Stimulated activated CD4-positive, alpha-beta T cell treated with anti-CD3 and anti-CD28 coated beads, Interleukin-12 subunit alpha, Interleukin-12 subunit beta, amount 100 ng/mL, for 24 hours (primary cell): ENCODE results near the gene ANK2.

Experiments used
- DNase-seq, 2 experiments: peaks; one replicate each; pipeline ENCODE4 v3.0.0-alpha.2; 2020; ENCODE audit warnings: low read depth in 2 of 2

Gene ANK2

DNA sequence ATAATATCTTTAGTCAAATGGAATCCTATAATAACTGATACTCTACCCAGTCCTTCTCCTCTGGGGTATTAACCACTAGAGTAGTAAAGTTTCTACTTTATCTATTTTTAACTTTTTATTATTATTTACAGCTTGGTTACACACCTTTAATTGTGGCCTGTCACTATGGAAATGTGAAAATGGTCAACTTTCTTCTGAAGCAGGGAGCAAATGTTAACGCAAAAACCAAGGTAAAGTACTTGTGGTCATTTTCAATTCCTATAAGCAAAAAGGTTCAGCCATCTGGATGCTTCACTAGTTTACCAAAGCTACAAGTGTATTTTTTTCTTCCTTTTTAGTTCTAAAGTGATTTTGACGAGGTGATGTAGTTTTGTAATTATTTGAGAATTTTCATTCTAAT, 238.8 kb downstream of the ANK2 start:
- no peak for DNase-seq

DNA sequence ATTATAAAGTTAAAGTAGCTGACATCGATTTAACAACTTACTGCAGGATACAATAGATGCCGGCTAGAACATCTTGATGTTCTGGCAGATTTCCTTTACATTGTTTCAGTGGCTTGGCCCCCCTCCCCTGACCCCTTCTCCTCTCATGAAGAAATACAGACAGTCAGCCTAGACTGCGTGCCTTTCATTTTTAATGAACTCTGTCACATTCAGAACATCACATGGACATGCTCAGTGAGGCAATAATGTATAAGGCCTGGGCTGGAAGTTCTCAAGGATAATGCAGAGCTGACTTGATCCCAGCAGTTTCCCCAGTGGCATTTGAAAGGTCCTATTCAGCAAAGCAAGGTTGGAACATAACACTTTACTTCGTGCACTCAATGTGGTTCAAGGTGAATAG, 239.2 kb downstream of the ANK2 start:
- no peak for DNase-seq

DNA sequence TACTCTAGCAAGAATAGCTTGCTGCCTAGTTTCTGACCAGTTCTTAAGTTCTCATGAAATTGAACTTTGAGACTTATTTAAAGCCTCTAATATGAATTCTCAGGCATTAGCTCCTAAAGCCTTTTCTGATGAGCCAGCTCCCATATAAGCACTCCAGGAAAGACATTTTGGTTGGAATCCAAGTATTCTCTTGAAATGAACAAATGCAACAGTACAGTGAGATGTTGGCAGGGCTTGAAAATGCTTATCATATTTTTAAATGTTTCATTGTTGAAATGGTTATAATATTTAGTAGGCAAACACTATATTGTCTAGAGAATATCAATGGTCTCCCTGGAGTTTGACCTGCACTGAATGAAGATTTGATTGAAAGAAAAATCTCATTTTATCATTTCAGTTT, 240.3 kb downstream of the ANK2 start:
- no peak for DNase-seq

DNA sequence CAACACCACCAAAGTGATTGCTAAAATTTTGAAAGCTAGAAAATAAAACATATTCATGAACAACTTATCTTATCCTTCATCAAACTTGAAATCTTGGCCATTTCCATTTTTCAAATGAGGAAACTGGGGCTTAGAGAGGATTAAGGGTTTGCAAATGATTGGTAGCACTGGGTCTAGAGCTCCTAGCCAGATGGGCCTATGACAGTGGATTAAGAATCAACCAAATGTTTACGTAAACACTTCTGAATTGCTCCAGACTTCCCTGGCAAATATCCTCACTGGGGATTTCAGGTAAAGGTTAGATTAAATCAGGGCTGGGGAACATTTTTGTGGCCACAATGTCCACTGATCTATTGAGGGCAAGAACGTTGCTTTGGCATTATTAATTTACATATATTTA, 241.2 kb downstream of the ANK2 start:
- no peak for DNase-seq

DNA sequence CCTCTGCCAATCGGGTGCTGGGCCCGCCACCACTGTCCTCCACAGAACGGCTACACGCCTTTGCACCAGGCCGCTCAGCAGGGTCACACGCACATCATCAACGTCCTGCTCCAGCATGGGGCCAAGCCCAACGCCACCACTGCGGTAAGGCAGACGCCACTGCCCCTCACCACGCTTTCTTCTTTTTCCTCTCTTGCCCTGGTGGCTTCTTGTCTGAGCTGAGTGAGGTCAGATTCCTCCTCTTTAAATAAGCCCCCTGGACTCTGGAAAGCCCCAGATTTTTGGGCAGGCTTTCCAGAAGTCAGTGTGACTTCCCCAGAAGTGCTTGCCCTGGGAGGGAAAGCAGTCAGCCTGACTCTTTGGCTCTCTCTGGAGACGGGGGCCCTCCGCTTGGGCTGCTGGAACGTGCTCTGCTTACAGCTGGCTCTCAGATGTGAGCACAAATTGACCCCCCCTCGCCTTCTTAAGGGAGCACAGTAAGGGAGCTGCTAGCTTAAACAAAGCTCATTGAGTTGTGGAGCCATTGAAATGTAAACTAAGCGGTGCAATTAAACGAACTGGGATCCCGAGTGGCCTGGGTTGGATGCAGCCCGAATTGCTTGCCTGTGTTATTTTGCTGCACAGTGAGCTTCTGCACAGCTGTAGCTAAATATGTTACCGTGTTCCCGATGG, 243.1 kb downstream of the ANK2 start:
- DNase-seq, result no peak

DNA sequence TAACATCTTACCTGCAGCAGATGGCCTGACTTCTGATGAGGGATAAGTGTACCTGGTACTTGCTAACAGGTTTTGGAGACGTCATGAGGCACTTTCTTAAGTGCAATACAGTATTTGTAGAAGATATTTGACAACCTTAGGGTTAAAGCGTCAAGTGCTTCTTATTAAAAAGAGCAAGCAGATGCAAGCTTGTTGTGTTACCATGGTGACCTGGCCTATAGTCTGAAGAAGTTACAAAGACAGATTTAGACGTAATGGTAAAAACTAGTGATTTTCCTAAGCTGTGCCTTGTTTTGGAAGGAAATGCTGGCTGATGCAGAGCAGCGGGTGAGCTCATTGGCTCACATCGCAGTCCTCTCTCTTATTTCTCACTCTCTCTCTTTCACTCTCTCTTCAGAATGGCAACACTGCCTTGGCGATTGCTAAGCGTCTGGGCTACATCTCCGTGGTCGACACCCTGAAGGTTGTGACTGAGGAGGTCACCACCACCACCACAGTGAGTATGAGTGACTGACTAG, 243.6 kb downstream of the ANK2 start:
- no peak for DNase-seq

DNA sequence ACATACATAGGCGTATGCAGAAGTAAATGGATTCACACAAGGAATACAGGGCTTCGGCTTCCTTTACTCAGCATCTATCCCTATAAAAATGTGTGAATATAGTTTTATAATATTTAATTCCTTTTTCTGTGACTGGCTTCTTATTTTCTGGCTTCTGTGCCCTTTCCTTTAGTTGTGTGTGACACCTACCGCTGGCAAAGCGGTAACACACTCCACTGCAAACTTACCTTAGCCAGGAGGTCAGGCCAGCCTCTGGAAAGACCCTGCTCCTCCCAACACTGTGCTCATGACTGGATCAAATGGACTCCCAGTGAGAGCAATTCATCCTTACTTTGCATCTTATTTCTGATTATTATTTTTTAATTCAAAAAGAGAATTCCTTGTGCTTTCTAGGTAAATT, 244.2 kb downstream of the ANK2 start:
- no peak for DNase-seq

DNA sequence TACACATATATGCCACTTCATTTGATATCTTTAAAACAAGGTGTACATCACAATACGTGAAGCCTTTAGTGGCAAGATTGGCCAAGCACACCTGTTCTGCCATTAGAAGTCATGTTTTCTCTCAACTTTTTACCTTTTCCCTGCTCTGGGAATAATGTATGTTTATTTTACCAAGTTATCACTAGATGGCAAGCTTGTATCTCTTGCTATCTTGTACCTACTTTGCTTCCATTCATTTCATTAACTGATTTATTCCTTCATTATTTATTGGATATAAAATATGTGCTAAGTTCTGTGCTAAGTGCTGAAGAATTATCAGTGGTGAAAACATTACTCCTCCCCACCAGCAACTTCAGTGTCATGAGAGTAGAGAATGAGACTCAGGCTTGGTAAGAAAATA, 245.5 kb downstream of the ANK2 start:
- DNase-seq, result no peak

DNA sequence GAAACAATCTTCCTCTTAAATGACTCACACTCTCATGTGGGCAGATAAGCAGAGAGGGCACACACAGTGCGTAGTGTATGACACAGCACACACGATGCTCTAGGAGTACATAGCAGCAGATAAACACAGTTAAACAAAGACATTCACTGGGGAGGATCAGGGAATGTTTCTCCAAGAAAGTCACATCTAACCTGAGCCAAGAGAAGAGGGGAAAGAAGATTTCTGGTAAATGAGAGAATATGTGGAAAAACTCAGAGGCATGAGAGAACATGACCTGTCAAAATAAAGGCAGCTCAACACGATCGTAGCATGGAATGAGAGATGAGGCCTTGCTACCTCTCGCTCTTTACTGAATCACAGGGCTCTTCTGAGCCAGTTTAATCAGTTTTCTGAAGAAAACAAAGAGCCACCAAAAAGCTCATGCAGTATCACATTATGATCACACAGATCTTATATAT, 251.0 kb downstream of the ANK2 start:
- DNase-seq, result no peak

DNA sequence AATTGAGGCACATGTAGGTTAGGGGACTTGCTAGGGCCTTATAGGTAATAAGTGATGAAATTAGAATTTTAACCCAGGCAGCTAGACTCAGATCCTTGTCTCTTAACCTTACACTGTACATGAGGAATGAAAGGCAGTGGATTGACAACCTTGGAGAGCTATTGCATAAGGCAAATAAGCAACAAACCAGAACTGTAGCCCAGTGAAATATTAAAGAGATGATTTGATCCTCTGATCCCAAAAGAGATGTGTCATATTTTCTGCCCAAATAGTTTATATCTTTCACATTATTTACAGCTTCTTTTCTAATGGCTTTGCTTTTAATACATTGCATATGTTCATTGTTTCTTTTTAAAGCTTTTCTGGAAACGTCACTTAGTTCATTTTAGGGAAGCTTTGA, 252.6 kb downstream of the ANK2 start:
- no peak for DNase-seq

DNA sequence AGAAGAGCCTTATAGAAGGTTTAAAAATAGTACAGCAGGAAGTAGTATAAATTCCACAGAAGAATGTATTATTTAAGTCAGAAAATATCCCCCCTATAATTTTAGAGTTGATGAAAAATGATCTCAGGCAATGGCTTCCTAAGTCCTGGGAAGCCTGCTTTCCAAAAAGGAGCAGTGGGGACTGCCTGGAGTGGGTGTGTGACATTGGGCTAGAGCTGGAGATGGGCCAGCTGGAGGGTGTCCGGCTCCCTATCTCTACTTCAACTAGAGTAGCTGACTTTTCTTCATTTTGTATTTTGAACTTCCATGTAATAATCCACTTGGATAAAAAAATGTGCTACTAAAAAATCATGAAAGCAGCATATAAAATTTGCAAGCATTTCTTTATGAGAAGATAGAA, 253.9 kb downstream of the ANK2 start:
- no peak for DNase-seq

DNA sequence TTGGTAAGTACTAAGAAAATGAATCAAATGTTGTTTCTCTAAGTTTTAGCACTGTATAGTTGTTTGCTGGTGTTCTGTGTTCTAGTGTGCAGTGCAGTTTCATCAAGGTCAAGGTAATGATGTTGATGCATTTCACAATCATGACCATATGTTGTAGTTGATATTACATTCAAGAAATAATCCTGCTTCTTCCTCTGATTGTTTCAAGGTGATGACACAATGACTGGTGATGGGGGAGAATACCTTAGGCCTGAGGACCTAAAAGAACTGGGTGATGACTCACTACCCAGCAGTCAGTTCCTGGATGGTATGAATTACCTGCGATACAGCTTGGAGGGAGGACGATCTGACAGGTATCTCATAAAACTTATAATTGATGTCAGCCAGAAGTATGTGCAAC, 261.6 kb downstream of the ANK2 start:
- no peak for DNase-seq

DNA sequence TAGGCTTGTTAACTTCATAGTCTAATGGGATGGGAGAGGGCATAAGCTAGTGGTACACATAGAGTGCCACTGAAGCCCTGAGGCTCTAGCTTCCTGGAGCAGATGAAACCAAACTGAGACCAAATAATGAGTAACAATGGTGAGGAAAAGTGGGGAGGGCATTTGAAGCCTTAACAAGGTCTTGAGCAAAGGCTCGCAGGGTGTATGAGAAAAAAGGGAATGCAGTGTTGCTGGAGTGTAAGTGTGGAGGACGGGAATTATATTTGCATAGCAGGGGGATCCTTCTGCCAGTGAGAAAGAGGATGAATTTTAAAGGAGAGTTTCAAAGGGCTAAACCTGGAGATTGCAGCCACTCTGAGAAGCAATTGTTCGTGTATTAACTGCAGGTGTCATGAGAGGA, 263.1 kb downstream of the ANK2 start:
- DNase-seq, result no peak

DNA sequence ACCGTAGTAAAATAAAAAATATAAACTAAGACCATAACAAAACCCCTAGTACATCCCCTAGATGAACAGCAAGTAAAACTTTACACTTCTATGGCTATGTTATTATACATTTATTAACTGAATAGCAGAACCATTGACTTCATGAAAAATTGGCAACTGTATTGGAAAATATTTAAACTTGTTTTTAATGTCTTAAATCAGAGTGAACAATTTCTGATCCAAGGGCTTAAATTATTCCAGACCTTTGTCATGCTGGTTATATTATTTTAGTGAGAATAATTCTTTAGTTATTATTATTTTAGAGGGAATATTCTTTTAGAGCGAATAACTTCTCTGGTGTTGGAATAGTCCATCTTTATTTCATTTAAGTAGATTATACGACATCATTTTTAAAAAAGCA, 265.0 kb downstream of the ANK2 start:
- no peak for DNase-seq

DNA sequence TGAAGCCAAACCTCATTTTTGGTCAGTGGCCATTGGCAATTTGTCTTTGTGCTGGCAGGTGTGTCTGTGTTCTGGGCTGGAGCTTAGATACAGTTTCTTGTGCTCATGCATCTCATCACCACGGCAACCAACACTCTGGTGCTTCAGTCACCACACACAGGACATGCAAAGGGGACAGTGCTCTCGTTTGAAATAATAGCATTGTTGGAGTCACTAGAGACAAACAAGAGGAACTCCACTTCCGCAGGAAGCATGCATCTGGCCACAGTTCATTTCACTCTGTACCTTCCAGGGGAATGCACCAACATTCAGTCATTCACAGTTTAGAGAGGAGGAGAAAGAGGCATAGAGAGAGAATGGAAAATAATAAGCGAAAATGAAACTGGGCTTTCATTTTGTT, 267.4 kb downstream of the ANK2 start:
- no peak for DNase-seq

DNA sequence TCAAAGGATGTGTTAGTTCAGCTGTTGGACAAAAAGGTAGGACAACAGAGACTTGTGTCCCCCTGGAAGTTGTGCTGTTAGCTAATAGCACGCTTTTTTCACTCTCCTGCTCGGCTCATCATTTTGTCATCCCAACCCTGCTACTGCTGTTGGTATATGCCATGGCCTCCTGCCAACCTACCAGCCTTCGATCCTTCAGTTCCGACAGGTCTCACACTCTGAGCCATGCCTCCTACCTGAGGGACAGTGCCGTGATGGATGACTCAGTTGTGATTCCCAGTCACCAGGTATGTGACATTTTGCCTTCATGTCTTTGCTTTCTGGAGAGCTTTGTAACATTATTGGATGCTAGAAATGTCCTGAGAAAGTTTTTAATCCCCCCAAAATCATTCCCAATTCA, 268.1 kb downstream of the ANK2 start:
- DNase-seq, result no peak

DNA sequence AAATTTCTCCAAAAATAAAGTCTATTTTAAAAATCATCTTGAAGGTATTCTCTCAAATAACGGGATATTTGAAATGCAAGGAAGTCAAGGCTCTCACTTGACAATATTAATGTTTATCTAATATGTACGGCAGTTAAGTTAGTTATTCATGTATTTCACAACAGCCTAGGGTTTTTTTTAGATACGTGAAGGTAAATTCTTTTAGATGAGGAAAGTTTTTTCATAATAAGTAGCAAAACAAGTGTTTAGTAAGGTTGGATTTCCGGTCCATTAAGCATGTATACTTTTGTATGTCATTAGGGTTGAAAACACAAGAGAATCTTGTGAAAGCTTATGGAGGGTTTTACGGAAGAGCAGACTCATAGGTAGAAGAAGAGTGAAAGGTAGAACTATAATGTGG, 273.3 kb downstream of the ANK2 start:
- DNase-seq, result no peak

DNA sequence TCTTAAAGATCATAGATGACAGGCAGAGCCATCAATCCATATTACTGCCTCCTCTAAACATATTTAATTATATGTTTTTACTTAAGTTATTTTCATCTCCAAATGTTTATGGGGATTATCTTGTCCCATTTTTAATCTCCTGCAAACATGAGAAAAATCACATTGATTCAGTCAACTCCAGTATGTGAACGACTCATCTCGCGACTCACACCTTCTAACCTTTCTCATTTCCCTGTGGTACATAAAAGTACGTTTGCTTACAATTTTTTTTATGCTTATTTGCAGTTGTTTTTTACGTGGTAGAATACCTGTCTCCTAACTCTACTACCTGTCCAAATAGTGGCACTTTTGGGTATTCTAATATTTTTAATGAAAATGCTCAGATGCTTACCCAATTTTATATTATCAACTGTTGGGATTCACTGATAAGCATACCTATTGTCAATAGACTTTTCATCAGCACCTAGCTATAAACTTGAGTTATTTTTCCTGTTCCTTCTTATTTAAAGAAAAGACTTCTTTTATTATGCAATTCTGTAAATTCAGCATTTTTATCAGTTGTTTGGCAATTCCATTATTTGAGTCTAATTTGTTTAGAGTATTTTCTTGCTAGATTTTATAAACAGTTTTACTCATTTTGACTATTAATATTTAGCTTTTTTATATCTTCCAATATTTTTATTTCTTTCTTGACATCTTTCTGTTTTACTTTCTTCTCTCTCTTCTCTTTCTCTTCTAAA, 276.6 kb downstream of the ANK2 start:
- no peak for DNase-seq

DNA sequence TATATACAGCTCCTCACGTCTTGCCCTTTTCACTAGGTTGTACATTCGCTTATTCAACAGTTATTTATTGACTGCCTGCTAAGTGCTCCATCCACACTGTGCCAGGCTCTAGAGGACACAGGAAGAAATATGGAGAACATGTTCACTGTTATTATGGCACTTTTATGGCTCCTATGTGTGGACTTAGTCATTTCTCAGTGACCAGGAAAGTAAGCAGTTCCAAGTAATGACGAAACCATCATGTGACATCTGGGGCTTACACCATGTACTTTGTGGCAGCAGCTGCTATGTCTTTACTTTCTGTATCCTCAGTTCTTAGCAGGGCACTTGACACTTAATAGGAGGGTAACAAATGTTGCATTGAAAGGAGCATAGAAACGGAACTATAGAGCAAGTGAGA, 278.0 kb downstream of the ANK2 start:
- no peak for DNase-seq

DNA sequence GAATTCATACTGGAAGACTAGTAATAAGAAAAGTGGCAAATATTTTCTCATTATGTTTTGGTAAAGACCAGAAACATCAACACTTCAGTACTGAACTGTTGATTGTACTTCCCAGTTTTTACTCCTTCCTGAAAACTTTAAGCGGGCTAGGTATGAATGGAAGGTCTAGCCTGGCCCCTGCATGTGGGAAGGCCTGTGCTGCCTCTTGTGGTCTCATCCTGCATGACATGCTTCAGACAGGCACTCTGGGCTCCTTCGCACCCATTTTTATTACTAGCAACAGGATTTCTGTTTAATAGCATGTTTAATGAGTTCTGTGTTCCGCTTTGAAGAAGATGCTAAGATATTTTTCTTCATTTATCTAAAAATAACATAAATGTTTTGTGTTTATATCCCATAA, 279.1 kb downstream of the ANK2 start:
- no peak for DNase-seq

DNA sequence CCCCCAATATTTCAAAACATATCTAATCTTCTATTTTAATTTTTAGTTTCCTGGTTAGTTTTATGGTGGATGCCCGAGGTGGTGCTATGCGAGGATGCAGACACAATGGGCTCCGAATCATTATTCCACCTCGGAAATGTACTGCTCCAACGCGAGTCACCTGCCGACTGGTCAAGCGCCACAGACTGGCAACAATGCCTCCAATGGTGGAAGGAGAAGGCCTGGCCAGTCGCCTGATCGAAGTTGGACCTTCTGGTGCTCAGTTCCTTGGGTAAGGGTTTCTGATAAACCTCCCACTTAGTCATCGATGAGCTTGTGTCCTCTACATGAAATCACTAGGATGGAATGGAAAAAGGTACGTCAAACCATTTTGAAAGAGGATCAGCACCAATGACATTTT, 280.7 kb downstream of the ANK2 start:
- no peak for DNase-seq

DNA sequence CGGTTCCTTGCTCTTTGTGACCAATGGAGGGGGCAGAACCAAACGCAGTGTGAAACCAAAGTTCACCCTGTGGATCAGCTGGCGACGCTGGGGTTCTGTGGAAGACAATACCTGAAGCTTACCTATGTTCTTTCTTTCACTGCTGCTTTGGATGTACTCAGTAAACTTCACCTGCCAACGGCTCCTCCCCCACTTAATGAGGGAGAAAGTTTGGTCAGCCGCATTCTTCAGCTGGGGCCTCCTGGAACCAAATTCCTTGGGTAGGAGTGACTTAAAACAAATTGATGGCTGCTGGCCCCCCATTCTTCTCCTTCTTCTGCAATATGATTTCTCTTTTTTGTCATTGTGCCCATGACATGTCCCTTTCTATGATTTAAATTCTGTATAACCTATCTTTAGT, 282.4 kb downstream of the ANK2 start:
- no peak for DNase-seq

DNA sequence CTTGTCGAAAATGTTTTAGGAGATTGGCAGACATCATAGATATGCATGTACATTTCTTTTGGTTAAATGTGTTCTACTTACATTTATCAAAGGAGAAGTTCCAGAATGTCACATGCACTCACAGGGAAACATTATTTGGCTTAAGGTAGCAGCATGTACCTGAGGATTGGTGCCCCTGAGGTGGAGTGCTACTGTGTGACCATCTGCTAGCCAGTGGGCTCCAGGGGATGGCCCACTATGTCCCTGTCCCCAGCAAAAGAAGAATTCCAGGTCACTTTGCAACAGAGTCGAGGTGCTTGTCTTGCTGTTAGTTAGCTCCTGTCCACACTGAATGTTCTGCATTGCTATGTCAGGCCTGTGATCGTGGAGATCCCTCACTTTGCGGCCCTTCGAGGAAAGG, 283.2 kb downstream of the ANK2 start:
- DNase-seq, result no peak

DNA sequence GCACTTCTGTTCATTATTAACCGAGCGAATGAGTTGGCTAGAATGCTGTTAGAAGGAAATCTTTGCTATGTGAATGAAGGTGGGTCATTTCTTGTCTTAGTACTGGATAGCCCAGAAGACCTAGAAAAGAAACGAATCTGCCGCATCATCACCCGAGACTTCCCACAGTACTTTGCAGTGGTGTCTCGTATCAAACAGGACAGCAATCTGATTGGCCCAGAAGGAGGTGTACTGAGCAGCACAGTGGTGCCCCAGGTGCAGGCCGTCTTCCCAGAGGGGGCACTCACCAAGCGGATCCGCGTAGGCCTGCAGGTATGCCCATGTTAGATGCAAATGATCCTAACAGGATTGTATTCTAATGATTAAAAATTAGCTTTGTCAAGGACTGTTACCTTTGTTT, 286.3 kb downstream of the ANK2 start:
- DNase-seq, result no peak
